Stimulated activated CD8-positive, alpha-beta memory T cell treated with anti-CD3 and anti-CD28 coated beads, Interleukin-7, amount 100 ng/mL, for 48 hours (primary cell): ENCODE data around the gene UNC45A.
A peak's percentile ranks its signal among the peaks of the same experiment; 100 is the strongest.

Experiments used
- DNase-seq, 2 donors: peaks; one replicate each; pipeline ENCODE4 v3.0.0-alpha.2; 2020; ENCODE audit warnings: low read depth in 1 of 2; ENCODE audit errors: extremely low read depth in 1 of 2

Gene UNC45A

DNA sequence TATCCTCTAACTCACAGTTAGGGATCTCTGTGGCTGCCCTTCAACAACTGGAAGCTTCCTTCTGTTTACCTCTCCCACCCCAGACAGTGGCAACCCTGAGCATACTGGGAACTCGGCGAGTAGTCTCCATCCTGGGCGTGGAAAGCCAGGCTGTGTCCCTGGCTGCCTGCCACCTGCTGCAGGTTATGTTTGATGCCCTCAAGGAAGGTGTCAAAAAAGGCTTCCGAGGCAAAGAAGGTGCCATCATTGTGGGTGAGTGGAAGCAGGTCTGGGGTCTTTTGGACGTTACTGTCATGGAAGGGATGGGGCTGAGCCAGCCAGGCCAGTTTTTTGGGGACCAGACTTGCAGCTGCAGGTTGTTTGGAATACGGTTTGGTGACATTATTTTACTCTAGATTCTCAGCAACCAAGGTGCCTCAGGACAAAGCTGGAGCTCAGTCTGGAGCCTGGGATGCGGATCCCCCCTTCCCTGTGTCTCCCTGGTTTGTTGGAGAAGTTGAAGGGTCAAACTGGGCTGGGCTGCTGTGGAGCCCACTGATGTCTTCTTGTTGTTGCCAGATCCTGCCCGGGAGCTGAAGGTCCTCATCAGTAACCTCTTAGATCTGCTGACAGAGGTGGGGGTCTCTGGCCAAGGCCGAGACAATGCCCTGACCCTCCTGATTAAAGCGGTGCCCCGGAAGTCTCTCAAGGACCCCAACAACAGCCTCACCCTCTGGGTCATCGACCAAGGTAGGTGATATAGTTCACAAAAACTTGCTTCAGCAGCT, 7.5 kb downstream of the UNC45A start:
- DNase-seq: no peak

GRCh38 chr15:90945091-90945490, 10.0 kb downstream of the UNC45A start:
- no peak for DNase-seq

- no peak for DNase-seq
Measured at GRCh38 chr15:90946538-90946937, 11.5 kb downstream of the UNC45A start.

- DNase-seq: no peak
Measured at GRCh38 chr15:90946941-90947576, 12.0 kb downstream of the UNC45A start.

GRCh38 chr15:90947577-90948357, 12.7 kb downstream of the UNC45A start:
- DNase-seq: no peak

DNA sequence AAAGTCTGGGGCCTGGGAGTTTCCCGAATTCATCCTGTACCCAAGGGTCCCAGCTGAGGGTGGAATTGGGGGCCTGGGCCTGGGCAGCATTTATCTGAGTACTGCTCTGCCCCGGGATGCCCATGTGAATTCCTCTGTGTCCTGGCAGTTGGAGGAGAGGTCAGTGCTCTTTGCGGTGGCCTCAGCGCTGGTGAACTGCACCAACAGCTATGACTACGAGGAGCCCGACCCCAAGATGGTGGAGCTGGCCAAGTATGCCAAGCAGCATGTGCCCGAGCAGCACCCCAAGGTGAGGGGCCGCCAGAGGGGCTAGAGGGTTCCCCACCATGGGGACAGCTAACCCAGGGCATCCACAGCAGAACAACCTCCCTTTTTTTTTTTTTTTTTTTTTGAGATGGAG, 13.4 kb downstream of the UNC45A start:
- DNase-seq: no peak

- no peak for DNase-seq
Measured at GRCh38 chr15:90949979-90950675, 15.0 kb downstream of the UNC45A start.

DNA sequence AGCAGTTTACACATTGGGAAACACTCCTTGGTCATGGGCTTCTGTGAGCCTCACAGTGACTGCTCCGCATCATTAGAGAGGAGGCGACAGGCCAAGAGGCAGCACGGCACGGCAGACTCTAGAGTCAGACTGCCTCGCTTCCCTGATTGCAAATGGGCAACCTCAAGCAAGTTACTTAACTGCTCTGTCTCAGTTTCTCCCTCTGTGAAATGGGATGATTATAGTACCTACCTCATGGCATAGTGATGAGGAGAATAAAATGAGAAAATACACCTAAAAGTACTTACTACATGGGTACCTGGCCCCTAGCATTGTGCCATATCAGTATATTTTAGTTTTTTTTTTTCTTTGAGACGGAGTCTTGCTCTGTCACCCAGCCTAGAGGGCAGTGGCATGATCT, 15.6 kb downstream of the UNC45A start:
- DNase-seq: no peak

DNA sequence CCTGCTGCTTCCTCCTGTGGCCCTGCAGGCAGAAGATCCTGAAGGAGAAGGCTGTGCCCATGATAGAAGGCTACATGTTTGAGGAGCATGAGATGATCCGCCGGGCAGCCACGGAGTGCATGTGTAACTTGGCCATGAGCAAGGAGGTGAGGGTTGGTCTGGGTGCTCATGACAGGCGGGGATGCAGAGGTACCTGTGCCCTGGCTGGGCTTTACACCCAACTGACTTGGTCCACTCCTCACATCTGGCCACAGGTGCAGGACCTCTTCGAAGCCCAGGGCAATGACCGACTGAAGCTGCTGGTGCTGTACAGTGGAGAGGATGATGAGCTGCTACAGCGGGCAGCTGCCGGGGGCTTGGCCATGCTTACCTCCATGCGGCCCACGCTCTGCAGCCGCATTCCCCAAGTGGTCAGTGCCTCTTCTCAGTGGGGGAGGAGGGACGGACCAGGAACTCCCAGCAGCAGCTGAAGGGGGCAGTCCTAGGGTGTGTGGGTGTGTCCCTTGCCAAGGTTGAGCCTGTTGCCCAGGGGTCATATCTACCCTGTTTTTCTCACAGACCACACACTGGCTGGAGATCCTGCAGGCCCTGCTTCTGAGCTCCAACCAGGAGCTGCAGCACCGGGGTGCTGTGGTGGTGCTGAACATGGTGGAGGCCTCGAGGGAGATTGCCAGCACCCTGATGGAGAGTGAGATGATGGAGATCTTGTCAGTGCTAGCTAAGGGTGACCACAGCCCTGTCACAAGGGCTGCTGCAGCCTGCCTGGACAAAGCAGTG, 18.0 kb downstream of the UNC45A start:
- no peak for DNase-seq

DNA sequence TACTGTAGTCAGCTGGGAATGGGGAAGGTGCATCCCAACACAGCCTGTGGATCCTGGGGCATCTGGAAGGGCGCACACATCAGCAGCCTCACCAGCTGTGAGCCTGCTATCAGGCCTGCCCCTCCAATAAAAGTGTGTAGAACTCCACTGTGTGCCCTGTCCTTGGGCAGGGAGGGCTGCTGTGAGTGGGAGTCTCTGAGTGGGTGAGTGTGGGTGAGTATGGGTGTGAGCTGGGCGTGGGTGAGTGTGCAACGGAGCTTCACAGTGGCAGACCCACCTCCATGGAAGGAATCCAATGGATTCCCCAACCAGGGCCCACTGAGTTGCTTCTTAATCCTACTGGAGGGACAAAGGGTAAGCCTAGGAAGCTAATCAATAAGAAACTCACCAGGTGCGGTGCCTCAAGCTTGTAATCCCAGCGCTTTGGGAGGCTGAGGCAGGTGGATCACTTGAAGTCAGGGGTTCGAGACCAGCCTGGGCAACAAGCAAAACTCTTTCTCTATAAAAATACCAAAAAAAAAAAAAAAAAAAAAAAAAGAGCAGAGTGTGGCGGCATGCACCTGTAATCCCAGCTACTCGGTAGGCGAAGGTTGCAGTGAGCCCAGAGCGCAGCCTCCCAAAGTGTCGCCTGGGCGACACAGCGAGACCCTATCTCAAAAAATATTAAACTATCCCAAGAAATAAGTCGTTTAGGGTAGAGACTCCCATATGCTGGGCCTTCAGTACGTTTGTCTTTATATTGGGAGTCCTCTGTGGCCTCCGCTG, 19.0 kb downstream of the UNC45A start:
- DNase-seq: no peak

GRCh38 chr15:90954712-90955623, 19.9 kb downstream of the UNC45A start, which contains the start of gene RCCD1:
RCCD1 (plus strand) TSS chr15:90954884; CDS start chr15:90956735, 1,851 bp downstream.
- DNase-seq: peak; percentile 77 to 92

DNA sequence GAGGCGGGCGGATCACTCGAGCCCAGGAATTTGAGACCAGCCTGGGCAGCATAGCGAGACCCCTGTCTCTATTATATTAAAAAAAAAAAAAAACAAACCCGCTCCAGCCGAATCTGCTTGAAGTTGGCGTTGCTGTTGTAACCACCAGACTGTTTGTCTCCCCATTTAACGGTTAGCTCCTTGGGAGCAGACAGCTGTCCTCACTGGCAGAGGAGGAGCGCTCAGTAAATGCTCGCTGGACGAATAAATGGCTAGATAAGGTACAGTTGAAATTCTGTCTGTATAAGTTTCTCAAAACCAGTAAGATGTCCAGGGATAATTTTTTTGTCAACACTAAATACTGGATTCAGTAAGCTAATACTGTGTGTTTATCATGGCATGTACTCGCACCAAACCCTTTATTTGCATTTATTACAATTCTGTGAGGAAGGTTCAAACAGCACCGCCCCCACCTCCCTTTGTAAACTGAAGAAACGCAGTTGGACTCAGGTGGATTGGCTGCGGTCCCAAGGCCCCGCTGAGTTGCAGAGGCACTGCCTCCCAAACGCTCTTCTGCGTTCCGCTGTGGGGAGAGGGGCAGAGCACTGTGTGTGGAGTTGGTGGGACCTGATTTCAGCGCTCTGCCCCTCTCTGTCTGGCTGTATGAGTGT, 20.7 kb downstream of the UNC45A start:
- DNase-seq: no peak

- DNase-seq: peak; percentile 38 to 55
Measured at GRCh38 chr15:90956274-90957030, 21.4 kb downstream of the UNC45A start.

- no peak for DNase-seq
Measured at GRCh38 chr15:90957031-90957790, 22.1 kb downstream of the UNC45A start.

DNA sequence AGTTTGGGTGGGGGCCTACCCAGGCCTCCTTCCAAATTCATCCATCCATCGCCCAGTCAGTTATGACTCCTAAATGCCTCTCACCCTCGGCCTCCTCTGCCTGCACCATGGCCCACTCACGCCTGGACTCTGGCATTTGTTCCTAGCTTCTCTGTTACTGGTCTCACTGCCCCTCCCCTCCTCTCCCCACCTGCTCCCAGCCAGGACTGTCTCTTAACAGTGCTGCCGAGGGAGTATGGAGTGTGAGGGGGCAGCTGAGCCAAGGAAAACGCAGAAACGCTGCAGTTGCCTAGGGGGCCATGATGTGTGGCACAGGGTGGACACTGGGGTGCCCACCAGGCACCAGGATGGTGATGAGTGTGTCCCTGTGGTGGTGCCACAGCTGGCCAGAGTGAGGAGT, 22.7 kb downstream of the UNC45A start:
- no peak for DNase-seq

GRCh38 chr15:90959028-90959595, 24.0 kb downstream of the UNC45A start:
- no peak for DNase-seq
